Measurements from ENCODE around the gene RNF148.

RNF148 gene

GRCh38 chr7:122676466-122676865 is 26.3 kb downstream of the RNF148 start:
- 100% methylated on average over 1 of the region's 2 CpGs; no CpG with 5 or more reads in 1 of the 2 experiments for WGBS, 2 experiments (ENCODE audit: insufficient coverage in 2 of 2)
- H3K4me1 ChIP-seq (ENCODE audit: control insufficient read depth, insufficient read depth, low read length, poor library complexity, severe bottlenecking), result no peaks in the 10 kb centered on the region

GRCh38 chr7:122675621-122676020 is 27.1 kb downstream of the RNF148 start:
- 78 to 100% methylated on average over 2 to 4 of the region's 7 CpGs for WGBS, 2 experiments (ENCODE audit: insufficient coverage in 2 of 2)
- no peak overlapping the region for H3K4me3 ChIP-seq (ENCODE audit: extremely low read depth, insufficient read depth, low read length, poor library complexity, severe bottlenecking)
- no peaks in the 10 kb centered on the region for H3K9me3 ChIP-seq (ENCODE audit: control insufficient read depth, low read length)
- no peaks in the 10 kb centered on the region for H3K4me1 ChIP-seq (ENCODE audit: control insufficient read depth, insufficient read depth, low read length, poor library complexity, severe bottlenecking)
- no peak overlapping the region for H3K27ac ChIP-seq (ENCODE audit: low read depth, low read length, severe bottlenecking)
- H3K36me3 ChIP-seq (ENCODE audit: control insufficient read depth, insufficient read depth, low read length), result no peaks in the 10 kb centered on the region

More at GRCh38 chr7:122676466-122676865, 26.3 kb downstream of the RNF148 start:
- Histone ChIP-seq H3K4me3 (ENCODE audit: extremely low read depth, insufficient read depth, low read length, poor library complexity, severe bottlenecking) (no peak overlapping the region), H3K27ac (ENCODE audit: low read depth, low read length, severe bottlenecking) (no peak overlapping the region), H3K9me3 (ENCODE audit: control insufficient read depth, low read length) (no peaks in the 10 kb centered on the region), H3K36me3 (ENCODE audit: control insufficient read depth, insufficient read depth, low read length) (no peaks in the 10 kb centered on the region)

- Histone ChIP-seq H3K36me3 (ENCODE audit: control insufficient read depth, insufficient read depth, low read length) (no peaks in the 10 kb centered on the region), H3K27ac (ENCODE audit: low read depth, low read length, severe bottlenecking) (no peak overlapping the region), H3K9me3 (ENCODE audit: control insufficient read depth, low read length) (no peaks in the 10 kb centered on the region), H3K4me1 (ENCODE audit: control insufficient read depth, insufficient read depth, low read length, poor library complexity, severe bottlenecking) (no peaks in the 10 kb centered on the region), H3K4me3 (ENCODE audit: extremely low read depth, insufficient read depth, low read length, poor library complexity, severe bottlenecking) (no peak overlapping the region)
- 94 to 95% methylated on average over 4 to 6 of the region's 7 CpGs for WGBS, 2 experiments (ENCODE audit: insufficient coverage in 2 of 2)
These were observed 27.7 kb downstream of the RNF148 start for GRCh38 chr7:122675011-122675410.

- no peaks in the 10 kb centered on the region for H3K9me3 ChIP-seq (ENCODE audit: control insufficient read depth, low read length)
- 68% methylated on average over 2 of the region's 4 CpGs; no CpG with 5 or more reads in 1 of the 2 experiments for WGBS, 2 experiments (ENCODE audit: insufficient coverage in 2 of 2)
- no peak overlapping the region for H3K27ac ChIP-seq (ENCODE audit: low read depth, low read length, severe bottlenecking)
- H3K36me3 ChIP-seq (ENCODE audit: control insufficient read depth, insufficient read depth, low read length), result no peaks in the 10 kb centered on the region
- no peak overlapping the region for H3K4me3 ChIP-seq (ENCODE audit: extremely low read depth, insufficient read depth, low read length, poor library complexity, severe bottlenecking)
- H3K4me1 ChIP-seq (ENCODE audit: control insufficient read depth, insufficient read depth, low read length, poor library complexity, severe bottlenecking), result no peaks in the 10 kb centered on the region
These were observed 28.2 kb downstream of the RNF148 start for GRCh38 chr7:122674502-122674901.

GRCh38 chr7:122673951-122674350 is 28.8 kb downstream of the RNF148 start:
- no peak overlapping the region for H3K4me3 ChIP-seq (ENCODE audit: extremely low read depth, insufficient read depth, low read length, poor library complexity, severe bottlenecking)
- WGBS, 2 experiments (ENCODE audit: insufficient coverage in 2 of 2), result 96 to 98% methylated on average over 16 to 19 of the region's 21 CpGs

GRCh38 chr7:122672536-122672935 is 30.2 kb downstream of the RNF148 start:
- WGBS, 2 experiments (ENCODE audit: insufficient coverage in 2 of 2), result 91 to 95% methylated on average over 5 to 6 of the region's 8 CpGs
- Histone ChIP-seq H3K9me3 (ENCODE audit: control insufficient read depth, low read length) (no peaks in the 10 kb centered on the region), H3K36me3 (ENCODE audit: control insufficient read depth, insufficient read depth, low read length) (no peaks in the 10 kb centered on the region), H3K27ac (ENCODE audit: low read depth, low read length, severe bottlenecking) (no peak overlapping the region), H3K4me3 (ENCODE audit: extremely low read depth, insufficient read depth, low read length, poor library complexity, severe bottlenecking) (no peak overlapping the region), H3K4me1 (ENCODE audit: control insufficient read depth, insufficient read depth, low read length, poor library complexity, severe bottlenecking) (no peaks in the 10 kb centered on the region)

More at GRCh38 chr7:122673951-122674350, 28.8 kb downstream of the RNF148 start:
- Histone ChIP-seq H3K36me3 (ENCODE audit: control insufficient read depth, insufficient read depth, low read length) (no peaks in the 10 kb centered on the region), H3K4me1 (ENCODE audit: control insufficient read depth, insufficient read depth, low read length, poor library complexity, severe bottlenecking) (no peaks in the 10 kb centered on the region), H3K27ac (ENCODE audit: low read depth, low read length, severe bottlenecking) (no peak overlapping the region), H3K9me3 (ENCODE audit: control insufficient read depth, low read length) (no peaks in the 10 kb centered on the region)

GRCh38 chr7:122663733-122664132 is 39.0 kb downstream of the RNF148 start:
- Histone ChIP-seq H3K9me3 (ENCODE audit: control insufficient read depth, low read length) (no peaks in the 10 kb centered on the region), H3K4me1 (ENCODE audit: control insufficient read depth, insufficient read depth, low read length, poor library complexity, severe bottlenecking) (no peaks in the 10 kb centered on the region), H3K4me3 (ENCODE audit: extremely low read depth, insufficient read depth, low read length, poor library complexity, severe bottlenecking) (no peak overlapping the region), H3K36me3 (ENCODE audit: control insufficient read depth, insufficient read depth, low read length) (no peaks in the 10 kb centered on the region), H3K27ac (ENCODE audit: low read depth, low read length, severe bottlenecking) (no peak overlapping the region)
- no CpG with 5 or more reads among the region's 2 CpGs for WGBS, 2 experiments (ENCODE audit: insufficient coverage in 2 of 2)

- no peaks in the 10 kb centered on the region for H3K9me3 ChIP-seq (ENCODE audit: control insufficient read depth, low read length)
- no CpG with 5 or more reads among the region's 2 CpGs for WGBS, 2 experiments (ENCODE audit: insufficient coverage in 2 of 2)
These were observed 43.9 kb downstream of the RNF148 start for GRCh38 chr7:122658856-122659255.

GRCh38 chr7:122653685-122654084 is 49.0 kb downstream of the RNF148 start:
- Histone ChIP-seq H3K4me3 (ENCODE audit: extremely low read depth, insufficient read depth, low read length, poor library complexity, severe bottlenecking) (no peak overlapping the region), H3K27ac (ENCODE audit: low read depth, low read length, severe bottlenecking) (no peak overlapping the region), H3K9me3 (ENCODE audit: control insufficient read depth, low read length) (no peaks in the 10 kb centered on the region), H3K36me3 (ENCODE audit: control insufficient read depth, insufficient read depth, low read length) (no peaks in the 10 kb centered on the region), H3K4me1 (ENCODE audit: control insufficient read depth, insufficient read depth, low read length, poor library complexity, severe bottlenecking) (no peaks in the 10 kb centered on the region)
- WGBS, 2 experiments (ENCODE audit: insufficient coverage in 2 of 2), result 85 to 100% methylated on average over 1 of the region's 5 CpGs

More at GRCh38 chr7:122658856-122659255, 43.9 kb downstream of the RNF148 start:
- Histone ChIP-seq H3K36me3 (ENCODE audit: control insufficient read depth, insufficient read depth, low read length) (no peaks in the 10 kb centered on the region), H3K4me1 (ENCODE audit: control insufficient read depth, insufficient read depth, low read length, poor library complexity, severe bottlenecking) (no peaks in the 10 kb centered on the region), H3K4me3 (ENCODE audit: extremely low read depth, insufficient read depth, low read length, poor library complexity, severe bottlenecking) (no peak overlapping the region), H3K27ac (ENCODE audit: low read depth, low read length, severe bottlenecking) (no peak overlapping the region)

GRCh38 chr7:122652876-122653275 is 49.8 kb downstream of the RNF148 start:
- Histone ChIP-seq H3K9me3 (ENCODE audit: control insufficient read depth, low read length) (no peaks in the 10 kb centered on the region), H3K4me3 (ENCODE audit: extremely low read depth, insufficient read depth, low read length, poor library complexity, severe bottlenecking) (no peak overlapping the region), H3K27ac (ENCODE audit: low read depth, low read length, severe bottlenecking) (no peak overlapping the region), H3K4me1 (ENCODE audit: control insufficient read depth, insufficient read depth, low read length, poor library complexity, severe bottlenecking) (no peaks in the 10 kb centered on the region), H3K36me3 (ENCODE audit: control insufficient read depth, insufficient read depth, low read length) (no peaks in the 10 kb centered on the region)
- WGBS, 2 experiments (ENCODE audit: insufficient coverage in 2 of 2), result 84 to 92% methylated on average over 4 of the region's 4 CpGs
